ENCODE data around the gene AMIGO2. TPM values are rescaled to one million over a fixed set of nuclear protein-coding genes. Genes with fewer than 3 reads are reported as not detected.

AMIGO2 gene
- total RNA-seq, 6 experiments from 2014 or later, result 0.88 to 4.3 (median 1.9) TPM

GRCh38 chr12:47075192-47076084, 4.3 kb downstream of the AMIGO2 start:
- H3K36me3 ChIP-seq, result no peaks in the 10 kb centered on the region
- intact Hi-C loops (cut with DNase I), result no loop called here
- WGBS (ENCODE audit: insufficient coverage, low coverage, low lambda C conversion rate, missing lambda C conversion rate), result 69% methylated on average over 4 of the region's 7 CpGs
- H3K9me3 ChIP-seq, result no peaks in the 10 kb centered on the region
- peaks cover 0 to 5% (median 2%) of the 10 kb centered on the region in 4 donors for H3K4me1 ChIP-seq
- H3K27ac ChIP-seq, result no peak overlapping the region
- no peak overlapping the region for H3K4me3 ChIP-seq
- ATAC-seq (no peak), DNase-seq (no peak)
- TF ChIP-seq POLR2A (IDR thresholded peaks at IDR 0.05) (no peak), CTCF (IDR thresholded peaks at IDR 0.05) (no peak)
- no peaks in the 10 kb centered on the region for H3K27me3 ChIP-seq

- Histone ChIP-seq H3K27ac (no peak overlapping the region), H3K9me3 (no peaks in the 10 kb centered on the region), H3K36me3 (no peaks in the 10 kb centered on the region), H3K4me3 (no peak overlapping the region), H3K27me3 (no peaks in the 10 kb centered on the region), H3K4me1 (peaks cover 0 to 5% (median 2%) of the 10 kb centered on the region in 4 donors)
- TF ChIP-seq CTCF (IDR thresholded peaks at IDR 0.05), result no peak
- TF ChIP-seq POLR2A (IDR thresholded peaks at IDR 0.05), result no peak
- intact Hi-C loops (cut with DNase I), result no loop called here
- no peak for ATAC-seq
- 96% methylated on average over 2 of the region's 2 CpGs for WGBS (ENCODE audit: insufficient coverage, low coverage, low lambda C conversion rate, missing lambda C conversion rate)
- no peak for DNase-seq
Observed at GRCh38 chr12:47074757-47075156, 5.0 kb downstream of the AMIGO2 start.

GRCh38 chr12:47073951-47074350, 5.8 kb downstream of the AMIGO2 start:
- TF ChIP-seq CTCF (IDR thresholded peaks at IDR 0.05), result no peak
- no peak for TF ChIP-seq POLR2A (IDR thresholded peaks at IDR 0.05)
- DNase-seq (no peak), ATAC-seq (no peak)
- H3K36me3 ChIP-seq, result no peaks in the 10 kb centered on the region
- H3K4me1 ChIP-seq, result peaks cover 0 to 4% (median 2%) of the 10 kb centered on the region in 4 donors
- H3K9me3 ChIP-seq, result no peaks in the 10 kb centered on the region
- 68% methylated on average over 3 of the region's 3 CpGs for WGBS (ENCODE audit: insufficient coverage, low coverage, low lambda C conversion rate, missing lambda C conversion rate)
- H3K4me3 ChIP-seq, result no peak overlapping the region
- intact Hi-C loops (cut with DNase I), result no loop called here
- H3K27me3 ChIP-seq, result no peaks in the 10 kb centered on the region
- H3K27ac ChIP-seq, result no peak overlapping the region

- TF ChIP-seq CTCF (IDR thresholded peaks at IDR 0.05), result peak; percentile 22 to 48 (median 34)
- no peak for TF ChIP-seq POLR2A (IDR thresholded peaks at IDR 0.05)
- Histone ChIP-seq H3K27ac (no peak overlapping the region), H3K4me3 (no peak overlapping the region), H3K27me3 (no peaks in the 10 kb centered on the region), H3K9me3 (no peaks in the 10 kb centered on the region), H3K4me1 (no peaks in the 10 kb centered on the region), H3K36me3 (no peaks in the 10 kb centered on the region)
- 50% methylated on average over 5 of the region's 5 CpGs for WGBS (ENCODE audit: insufficient coverage, low coverage, low lambda C conversion rate, missing lambda C conversion rate)
- DNase-seq (no peak), ATAC-seq (peak in 2 of 4 donors; percentile 58 to 65)
- intact Hi-C loops (cut with DNase I), result no loop called here
Observed at GRCh38 chr12:47071241-47071852, 8.4 kb downstream of the AMIGO2 start.
